Measurements from ENCODE around the gene PCBP3. TPM values are rescaled to one million over a fixed set of nuclear protein-coding genes. Genes with fewer than 3 reads are reported as not detected.

PCBP3 gene
- total RNA-seq, 1 donor from 2014 or later: not detected

- no peak for ATAC-seq (ENCODE audit: low read depth)
- intact Hi-C loops (cut with micrococcal nuclease): no loop called here
- Mint-ChIP-seq H3K4me3 (no peak overlapping the region), H3K9me3 (peaks cover 11% of the 10 kb centered on the region), H3K4me1 (no peaks in the 10 kb centered on the region), H3K36me3 (ENCODE audit: low read depth) (no peaks in the 10 kb centered on the region), H3K27me3 (peaks cover 3% of the 10 kb centered on the region), H3K27ac (no peak overlapping the region)
- no peak for TF ChIP-seq CTCF (IDR thresholded peaks at IDR 0.05)
- CTCF ChIA-PET: no interaction called here
- POLR2A ChIA-PET: no interaction called here
- no peak for DNase-seq
These were observed 195.7 kb downstream of the PCBP3 start for GRCh38 chr21:45839274-45839673.

- intact Hi-C loops (cut with micrococcal nuclease): no loop called here
- CTCF ChIA-PET: no interaction called here
- ATAC-seq (ENCODE audit: low read depth): no peak
These were observed 197.5 kb downstream of the PCBP3 start for GRCh38 chr21:45841033-45841432.

GRCh38 chr21:45843426-45843825 is 199.9 kb downstream of the PCBP3 start:
- no peaks in the 10 kb centered on the region for H3K36me3 Mint-ChIP-seq (ENCODE audit: low read depth)

More at GRCh38 chr21:45841033-45841432, 197.5 kb downstream of the PCBP3 start:
- Mint-ChIP-seq H3K27ac (no peak overlapping the region), H3K4me3 (no peak overlapping the region), H3K36me3 (ENCODE audit: low read depth) (no peaks in the 10 kb centered on the region), H3K9me3 (peaks cover 11% of the 10 kb centered on the region), H3K4me1 (no peaks in the 10 kb centered on the region), H3K27me3 (peaks cover 3% of the 10 kb centered on the region)
- no peak for DNase-seq
- no peak for TF ChIP-seq CTCF (IDR thresholded peaks at IDR 0.05)
- POLR2A ChIA-PET: no interaction called here

GRCh38 chr21:45844181-45844580 is 200.7 kb downstream of the PCBP3 start:
- no peak for TF ChIP-seq CTCF (IDR thresholded peaks at IDR 0.05)
- intact Hi-C loops (cut with micrococcal nuclease): no loop called here
- no peaks in the 10 kb centered on the region for H3K4me1 Mint-ChIP-seq
- no peaks in the 10 kb centered on the region for H3K36me3 Mint-ChIP-seq (ENCODE audit: low read depth)
- no peak for ATAC-seq (ENCODE audit: low read depth)
- CTCF ChIA-PET: no interaction called here
- H3K9me3 Mint-ChIP-seq: peaks cover 11% of the 10 kb centered on the region
- POLR2A ChIA-PET: no interaction called here
- H3K4me3 Mint-ChIP-seq: no peak overlapping the region
- peaks cover 10% of the 10 kb centered on the region for H3K27me3 Mint-ChIP-seq
- DNase-seq: no peak
- no peak overlapping the region for H3K27ac Mint-ChIP-seq

More at GRCh38 chr21:45843426-45843825, 199.9 kb downstream of the PCBP3 start:
- no peak for ATAC-seq (ENCODE audit: low read depth)
- CTCF ChIA-PET: no interaction called here
- no peak for DNase-seq
- peaks cover 11% of the 10 kb centered on the region for H3K9me3 Mint-ChIP-seq
- no peak for TF ChIP-seq CTCF (IDR thresholded peaks at IDR 0.05)
- H3K27ac Mint-ChIP-seq: no peak overlapping the region
- H3K4me3 Mint-ChIP-seq: no peak overlapping the region
- H3K27me3 Mint-ChIP-seq: peaks cover 10% of the 10 kb centered on the region
- intact Hi-C loops (cut with micrococcal nuclease): no loop called here
- POLR2A ChIA-PET: no interaction called here
- no peaks in the 10 kb centered on the region for H3K4me1 Mint-ChIP-seq

GRCh38 chr21:45845063-45845769 is 201.7 kb downstream of the PCBP3 start:
- DNase-seq: no peak
- ATAC-seq (ENCODE audit: low read depth): no peak
- Mint-ChIP-seq H3K9me3 (peaks cover 11% of the 10 kb centered on the region), H3K4me3 (no peak overlapping the region), H3K4me1 (no peaks in the 10 kb centered on the region), H3K36me3 (ENCODE audit: low read depth) (no peaks in the 10 kb centered on the region), H3K27me3 (peaks cover 11% of the 10 kb centered on the region), H3K27ac (no peak overlapping the region)
- ChIA-PET POLR2A (no interaction called here), CTCF (no interaction called here)
- intact Hi-C loops (cut with micrococcal nuclease): no loop called here
- TF ChIP-seq CTCF (IDR thresholded peaks at IDR 0.05): no peak
